Heart left ventricle (tissue), 13 donors: ENCODE results near the gene UBE2H.

Experiments
- CTCF ChIP-seq, 12 donors: fragments of 200-600 bp; sonication (generic) in 4 of 12; IDR thresholded peaks; one replicate each; pipeline versions ENCODE4 v1.5.0 to v1.8.0; 2018 to 2022; ENCODE audit warnings: antibody characterized with exemption in 12 of 12, mild to moderate bottlenecking in 5 of 12
- POLR2A ChIP-seq, 2 donors: fragments of 450-650 bp; IDR thresholded peaks; one replicate each; pipeline ENCODE4 v1.6.1; 2017; ENCODE audit warnings: antibody characterized with exemption in 2 of 2, mild to moderate bottlenecking in 2 of 2, moderate library complexity in 2 of 2
- donor health status: ischemic (EF 13 %, LVEDD 7.1; RV severe dilation, severe dysfunction).
- donor health status: DM: no; HTN: yes; CAD: no.
- donor health status: DM: no; HTN: no; CAD: no.
- donor health status: ischemic (EF 25% LVEDD 6.9; RV normal size, moderate dysfunction).
- donor health status: ischemic (EF 25% LVEDD 5.7; RV mildly dilated, moderate dysfunction).
- donor health status: ischemic (EF 35%, LVEDD 5.7; RV mildly dilated, moderate dysfunction).
- donor health status: nonischemic (EF 11% LVEDD 7.7; RV severe dilation, severe dysfunction).
- donor health status: DM: yes; HTN: yes; CAD: no.
- donor health status: PGD.
- donor health status: ischemic (EF 29% LVEDD 5.4; RV normal size, mild dysfunction).
- donor health status: nonischemic (EF 23%, LVEDD 6.1; RV moderate dilation, normal function).

- TF ChIP-seq CTCF (IDR thresholded peaks at IDR 0.05) (no peak), POLR2A (IDR thresholded peaks at IDR 0.05) (peak in 1 of 2 donors; percentile 12)
Observed at GRCh38 chr7:129958643-129959470, 6.1 kb upstream of the UBE2H start.
